IPS DF 6.9 (cell line): ENCODE data around the gene MASP1.
"Not testable (repeated sequence)": the region's sequence is repeated elsewhere in the genome, so short reads cannot be mapped to it uniquely, and the experiment has no call there.

ENCODE experiments used
- DNase-seq: peaks from one replicate; pipeline ENCODE4 v3.0.0-alpha.2; 2013; ENCODE audit warnings: low read depth, low spot score
- H3K27ac ChIP-seq: one replicate; pipeline ENCODE4 v1.5.1; 2013; ENCODE audit warnings: low read length, control low read depth
- H3K27me3 ChIP-seq: 2 replicates; pipeline ENCODE4 v1.6.1; 2013; ENCODE audit warnings: mild to moderate bottlenecking, low read length; ENCODE audit not compliant: control insufficient read depth, insufficient read depth
- H3K36me3 ChIP-seq: 2 replicates; pipeline ENCODE4 v1.6.1; 2013; ENCODE audit warnings: low read length; ENCODE audit not compliant: control insufficient read depth, insufficient read depth
- H3K4me1 ChIP-seq: 2 replicates; pipeline ENCODE4 v1.6.1; 2013; ENCODE audit warnings: low read length; ENCODE audit not compliant: control insufficient read depth, insufficient read depth
- H3K4me3 ChIP-seq: 2 replicates; pipeline ENCODE4 v1.5.1; 2013; ENCODE audit warnings: mild to moderate bottlenecking, low read length
- H3K9me3 ChIP-seq: 2 replicates; pipeline ENCODE4 v1.6.1; 2013; ENCODE audit warnings: low read length, inconsistent platforms; ENCODE audit not compliant: control insufficient read depth, insufficient read depth
- WGBS: extraction: QIAGEN DNeasy Blood & Tissue Kit; methylation state at CpG from one replicate; pipeline ENCODE4 v1.1.7; 2013; ENCODE audit warnings: mixed read lengths, missing lambda C conversion rate; ENCODE audit not compliant: insufficient read length, insufficient coverage; 5-methylcytosine and 5-hydroxymethylcytosine counted together

The MASP1 gene

DNA sequence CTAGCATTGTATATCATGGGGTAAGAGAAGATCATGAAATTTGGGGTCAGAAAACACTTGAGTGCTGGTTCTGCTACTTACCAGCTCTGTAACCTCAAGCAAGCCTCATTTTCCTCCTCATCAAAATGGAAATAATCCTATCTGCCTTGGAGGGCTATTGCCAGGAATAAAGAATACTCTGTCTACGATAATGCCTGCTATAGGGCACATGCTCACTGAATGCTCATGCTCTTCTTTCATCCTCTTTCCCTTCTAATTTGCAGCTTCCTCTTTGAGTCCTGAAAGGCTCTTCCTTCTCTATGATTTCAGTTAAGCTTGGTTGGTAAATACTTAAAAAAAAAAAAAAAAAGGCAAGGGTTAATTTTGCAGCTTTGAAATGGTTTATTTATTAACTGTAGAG is 81.4 kb downstream of the MASP1 start:
- Histone ChIP-seq H3K36me3 (no peaks in the 10 kb centered on the region; the same call in 1 of the 2 replicates), H3K4me1 (peaks cover 4% of the 10 kb centered on the region; the same call in 1 of the 2 replicates), H3K27ac (no peak overlapping the region), H3K27me3 (no peaks in the 10 kb centered on the region), H3K9me3 (peaks cover 2% of the 10 kb centered on the region), H3K4me3 (no peak overlapping the region)
- DNase-seq, result no peak
- WGBS, result no CpG with 5 or more reads among the region's 1 CpG

DNA sequence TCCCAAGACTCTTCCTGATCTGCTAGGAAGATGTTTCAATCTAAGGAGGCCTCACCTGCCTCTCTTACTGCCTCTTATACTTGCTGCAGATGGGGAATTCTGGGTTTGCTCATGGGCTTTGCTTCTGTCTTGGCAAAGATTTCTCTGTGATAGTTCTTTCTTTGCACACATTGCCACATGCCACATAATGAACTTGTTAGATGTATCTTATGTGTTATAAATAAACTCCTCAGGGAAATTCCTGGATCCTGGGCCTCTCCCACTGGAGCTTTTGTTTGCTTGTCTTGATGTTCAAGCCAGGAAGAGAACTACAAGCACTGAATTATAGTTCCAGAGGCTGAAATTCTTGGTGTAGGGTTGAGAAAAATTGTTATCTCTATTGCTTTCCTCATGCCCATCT is 82.0 kb downstream of the MASP1 start:
- Histone ChIP-seq H3K27me3 (no peaks in the 10 kb centered on the region), H3K4me1 (peaks cover 4% of the 10 kb centered on the region; the same call in 1 of the 2 replicates), H3K9me3 (peaks cover 2% of the 10 kb centered on the region), H3K4me3 (no peak overlapping the region), H3K36me3 (no peaks in the 10 kb centered on the region; the same call in 1 of the 2 replicates), H3K27ac (no peak overlapping the region)
- DNase-seq, result no peak

DNA sequence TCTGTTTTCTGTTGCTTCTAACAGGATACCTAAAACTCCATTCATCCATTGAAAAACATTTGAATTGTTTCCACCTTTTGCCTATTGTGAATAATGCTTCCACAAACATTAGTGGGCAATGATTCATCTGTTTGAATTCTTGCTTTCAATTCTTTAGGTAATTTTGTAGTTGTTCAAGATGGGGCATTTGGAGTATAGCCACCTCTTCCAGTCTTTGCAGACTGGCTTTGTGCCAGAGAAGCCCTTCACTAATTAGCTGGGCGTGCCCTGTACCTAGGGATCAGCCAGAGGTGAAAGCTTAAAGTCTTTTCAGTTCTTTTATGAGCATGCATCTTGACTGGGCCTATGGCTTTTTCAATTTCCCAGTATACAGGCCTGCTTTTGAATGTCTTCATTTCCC is 83.4 kb downstream of the MASP1 start:
- DNase-seq, result no peak
- Histone ChIP-seq H3K4me3 (no peak overlapping the region), H3K4me1 (peaks cover 4% of the 10 kb centered on the region; the same call in 1 of the 2 replicates), H3K36me3 (no peaks in the 10 kb centered on the region; the same call in 1 of the 2 replicates), H3K9me3 (peaks cover 2% of the 10 kb centered on the region), H3K27ac (no peak overlapping the region), H3K27me3 (no peaks in the 10 kb centered on the region)
- no CpG with 5 or more reads among the region's 1 CpG for WGBS

DNA sequence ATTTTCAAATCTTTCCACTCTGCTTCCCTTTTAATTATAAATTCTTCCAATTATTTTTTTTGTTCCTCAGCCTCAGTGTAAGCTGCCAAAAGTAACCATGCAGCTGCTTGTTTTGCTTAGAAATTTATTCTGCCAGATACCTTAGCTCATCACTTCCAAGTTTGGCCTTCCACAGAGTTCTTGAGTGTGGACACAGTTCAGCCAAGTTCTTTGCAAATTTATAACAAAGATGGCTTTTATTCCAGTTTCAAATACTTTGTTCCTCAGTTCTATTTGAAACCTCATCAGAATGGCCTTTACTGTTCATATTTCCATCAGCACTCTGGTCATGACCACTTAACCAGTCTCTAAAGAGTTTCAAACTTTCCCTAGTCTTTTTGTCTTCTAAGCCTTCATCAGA is 83.9 kb downstream of the MASP1 start:
- DNase-seq, result no peak
- Histone ChIP-seq H3K4me3 (no peak overlapping the region), H3K27ac (no peak overlapping the region), H3K4me1 (peaks cover 4% of the 10 kb centered on the region; the same call in 1 of the 2 replicates), H3K9me3 (peaks cover 2% of the 10 kb centered on the region), H3K36me3 (no peaks in the 10 kb centered on the region; the same call in 1 of the 2 replicates), H3K27me3 (no peaks in the 10 kb centered on the region)

DNA sequence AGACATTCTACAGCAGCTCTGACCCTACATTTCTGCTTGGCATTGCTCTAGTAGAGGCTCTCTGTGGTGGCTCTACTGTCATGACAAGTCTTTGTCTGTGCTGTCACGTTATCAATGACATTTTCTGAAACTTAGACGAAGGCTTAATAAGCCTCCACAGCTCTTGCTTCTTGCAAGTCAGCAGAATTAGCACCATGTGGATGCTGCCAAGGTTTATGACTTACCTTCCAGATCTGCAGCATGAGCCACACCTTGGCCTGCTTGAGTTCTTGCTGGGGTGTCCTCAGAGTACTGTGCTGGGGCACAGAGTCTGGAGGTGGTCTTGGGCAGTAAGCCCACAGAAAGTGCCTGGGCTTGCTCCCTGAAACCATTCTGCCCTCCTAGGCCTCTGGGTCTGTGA is 84.5 kb downstream of the MASP1 start:
- H3K4me1 ChIP-seq, result peaks cover 5% of the 10 kb centered on the region; the same call in 1 of the 2 replicates
- no peak overlapping the region for H3K4me3 ChIP-seq
- no peak overlapping the region for H3K27ac ChIP-seq
- peaks cover 2% of the 10 kb centered on the region for H3K9me3 ChIP-seq
- WGBS, result no CpG with 5 or more reads among the region's 2 CpGs
- DNase-seq, result no peak
- H3K27me3 ChIP-seq, result no peaks in the 10 kb centered on the region
- H3K36me3 ChIP-seq, result no peaks in the 10 kb centered on the region; the same call in 1 of the 2 replicates

DNA sequence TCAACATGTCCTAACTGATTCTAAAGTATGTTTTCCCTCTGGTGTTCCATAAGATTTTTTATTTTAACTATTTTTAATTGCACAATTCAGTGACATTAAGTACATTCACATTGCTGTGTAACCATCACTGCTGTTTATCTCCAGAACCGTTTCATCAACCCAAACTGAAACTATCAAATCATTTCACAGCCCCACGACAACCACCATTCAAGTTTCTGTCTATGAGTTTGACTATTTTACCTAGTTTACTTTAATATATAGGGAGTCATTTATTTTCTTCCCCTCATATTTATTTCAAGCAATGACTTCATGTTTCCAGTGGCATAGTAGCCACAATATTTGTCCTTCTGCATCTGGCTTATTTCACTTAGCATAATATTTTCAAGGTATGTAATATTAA is 85.9 kb downstream of the MASP1 start:
- no peak for DNase-seq
- H3K4me3 ChIP-seq, result no peak overlapping the region
- no peak overlapping the region for H3K27ac ChIP-seq
- no peaks in the 10 kb centered on the region for H3K27me3 ChIP-seq
- H3K36me3 ChIP-seq, result no peaks in the 10 kb centered on the region; the same call in 1 of the 2 replicates
- peaks cover 2% of the 10 kb centered on the region for H3K9me3 ChIP-seq
- H3K4me1 ChIP-seq, result peaks cover 3% of the 10 kb centered on the region; the same call in 1 of the 2 replicates
- WGBS, result no CpG with 5 or more reads among the region's 2 CpGs

DNA sequence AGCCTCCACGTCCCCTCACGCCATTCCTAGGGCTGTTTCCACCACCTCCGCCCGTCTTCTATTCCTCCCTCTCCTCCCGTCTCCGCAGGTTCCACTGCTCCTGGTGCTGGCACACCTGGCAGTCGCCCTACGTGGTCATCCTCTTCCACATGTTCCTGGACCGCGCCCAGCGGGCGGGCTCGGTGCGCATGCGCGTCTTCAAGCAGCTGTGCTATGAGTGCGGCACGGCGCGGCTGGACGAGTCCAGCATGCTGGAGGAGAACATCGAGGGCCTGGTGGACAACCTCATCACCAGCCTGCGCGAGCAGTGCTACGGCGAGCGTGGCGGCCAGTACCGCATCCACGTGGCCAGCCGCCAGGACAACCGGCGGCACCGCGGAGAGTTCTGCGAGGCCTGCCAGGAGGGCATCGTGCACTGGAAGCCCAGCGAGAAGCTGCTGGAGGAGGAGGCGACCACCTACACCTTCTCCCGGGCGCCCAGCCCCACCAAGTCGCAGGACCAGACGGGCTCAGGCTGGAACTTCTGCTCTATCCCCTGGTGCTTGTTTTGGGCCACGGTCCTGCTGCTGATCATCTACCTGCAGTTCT is 92.0 kb downstream of the MASP1 start:
- not testable (repeated sequence) for H3K27me3 ChIP-seq, H3K4me1 ChIP-seq, H3K4me3 ChIP-seq, H3K36me3 ChIP-seq, H3K9me3 ChIP-seq, H3K27ac ChIP-seq, DNase-seq
- WGBS, result no CpG with 5 or more reads among the region's 44 CpGs

DNA sequence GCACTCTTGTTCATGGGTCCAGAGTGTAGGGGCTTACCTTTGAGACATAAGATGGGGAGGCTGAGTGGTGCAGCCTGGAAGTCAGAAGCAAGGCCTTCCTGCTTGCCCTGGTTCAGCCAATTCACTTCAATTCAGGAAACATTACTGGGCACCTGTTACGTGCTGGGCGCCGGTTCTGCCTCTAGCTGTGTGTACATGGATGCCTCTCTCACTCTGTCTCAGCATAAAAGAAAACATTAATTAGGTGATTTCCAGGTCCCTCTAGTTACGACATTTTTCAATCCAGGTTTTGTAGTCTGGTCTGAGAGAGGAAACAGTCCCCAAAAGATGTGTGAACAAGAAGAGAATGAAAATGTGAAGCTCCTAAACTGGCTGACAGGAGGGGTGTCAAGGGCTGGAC is 93.0 kb downstream of the MASP1 start:
- Histone ChIP-seq H3K36me3 (no peaks in the 10 kb centered on the region), H3K27ac (no peak overlapping the region), H3K9me3 (no peaks in the 10 kb centered on the region), H3K4me1 (peaks cover 3% of the 10 kb centered on the region; the same call in 1 of the 2 replicates), H3K27me3 (no peaks in the 10 kb centered on the region), H3K4me3 (no peak overlapping the region)
- WGBS, result no CpG with 5 or more reads among the region's 4 CpGs
- DNase-seq, result no peak

DNA sequence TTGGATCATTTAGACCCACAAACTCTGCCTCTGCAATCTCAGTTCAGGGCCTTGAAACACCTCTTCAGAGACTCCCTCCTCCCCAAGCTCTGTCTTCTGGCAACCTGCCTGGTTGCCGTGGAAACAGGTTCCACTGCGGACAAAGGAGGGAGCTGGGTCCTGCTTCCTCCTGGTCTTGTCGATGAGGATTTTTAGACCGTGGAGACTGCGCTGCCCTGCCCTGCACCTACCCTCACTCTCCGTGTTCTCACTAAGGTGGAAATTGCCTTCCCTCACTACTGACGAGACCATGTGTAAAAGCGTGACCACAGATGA is 94.2 kb downstream of the MASP1 start, which contains the start of gene RTP1:
Gene RTP1, plus strand, starts transcription at position 152 of the 315 bp plus-strand sequence. Its CDS starts 30 bp downstream, at position 182.
- no peak for DNase-seq
- no CpG with 5 or more reads among the region's 8 CpGs for WGBS

DNA sequence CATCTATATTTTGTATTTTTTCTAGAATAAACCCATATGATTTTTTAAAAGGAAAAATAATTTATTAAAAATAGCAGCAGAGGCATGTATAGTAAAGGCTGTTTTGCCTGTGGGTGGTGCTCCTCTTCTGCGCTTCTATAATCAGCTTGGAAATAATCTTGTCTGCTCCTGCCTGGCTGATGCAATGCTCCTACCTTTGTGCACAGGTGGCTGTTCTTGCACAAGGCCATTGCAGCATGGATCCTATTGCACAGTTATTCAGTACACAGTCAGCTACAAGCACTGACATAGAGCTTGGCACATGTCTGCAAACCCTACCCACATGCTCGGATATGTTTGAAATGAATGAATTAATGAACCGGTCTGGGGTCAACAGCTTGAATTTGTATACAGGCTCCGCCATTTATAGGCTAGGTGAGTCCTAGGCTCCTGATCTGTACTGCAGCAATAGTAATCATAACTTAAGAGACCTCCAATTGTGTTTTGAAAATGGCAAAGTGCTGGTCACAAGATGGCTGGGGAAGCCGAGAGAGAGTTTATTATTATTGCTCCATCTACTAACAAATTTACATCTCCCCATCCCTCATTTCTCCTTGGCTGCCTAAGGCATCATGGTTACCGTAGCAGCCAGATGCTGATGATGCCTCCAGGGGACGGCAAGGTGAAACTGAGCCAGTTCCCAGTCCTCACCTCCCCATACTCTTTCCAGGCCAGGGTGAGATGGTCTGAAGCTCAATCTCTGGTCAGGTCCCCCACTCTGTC is 94.8 kb downstream of the MASP1 start:
- Histone ChIP-seq H3K27ac (no peak overlapping the region), H3K4me3 (no peak overlapping the region), H3K4me1 (peaks cover 1% of the 10 kb centered on the region; the same call in 1 of the 2 replicates), H3K27me3 (no peaks in the 10 kb centered on the region), H3K9me3 (no peaks in the 10 kb centered on the region), H3K36me3 (no peaks in the 10 kb centered on the region)
- DNase-seq, result no peak
- no CpG with 5 or more reads among the region's 7 CpGs for WGBS

More for the DNA sequence above, 94.2 kb downstream of the MASP1 start, which contains the start of gene RTP1:
- Histone ChIP-seq H3K27ac (no peak within 1 kb of the TSS), H3K4me3 (no peak within 1 kb of the TSS), H3K4me1 (peaks cover 3% of the 10 kb centered on the region; the same call in 1 of the 2 replicates), H3K27me3 (no peaks in the 10 kb centered on the region), H3K36me3 (no peaks in the 10 kb centered on the region), H3K9me3 (no peaks in the 10 kb centered on the region)
